Measurements from ENCODE around the gene SCNN1B.

SCNN1B gene

DNA sequence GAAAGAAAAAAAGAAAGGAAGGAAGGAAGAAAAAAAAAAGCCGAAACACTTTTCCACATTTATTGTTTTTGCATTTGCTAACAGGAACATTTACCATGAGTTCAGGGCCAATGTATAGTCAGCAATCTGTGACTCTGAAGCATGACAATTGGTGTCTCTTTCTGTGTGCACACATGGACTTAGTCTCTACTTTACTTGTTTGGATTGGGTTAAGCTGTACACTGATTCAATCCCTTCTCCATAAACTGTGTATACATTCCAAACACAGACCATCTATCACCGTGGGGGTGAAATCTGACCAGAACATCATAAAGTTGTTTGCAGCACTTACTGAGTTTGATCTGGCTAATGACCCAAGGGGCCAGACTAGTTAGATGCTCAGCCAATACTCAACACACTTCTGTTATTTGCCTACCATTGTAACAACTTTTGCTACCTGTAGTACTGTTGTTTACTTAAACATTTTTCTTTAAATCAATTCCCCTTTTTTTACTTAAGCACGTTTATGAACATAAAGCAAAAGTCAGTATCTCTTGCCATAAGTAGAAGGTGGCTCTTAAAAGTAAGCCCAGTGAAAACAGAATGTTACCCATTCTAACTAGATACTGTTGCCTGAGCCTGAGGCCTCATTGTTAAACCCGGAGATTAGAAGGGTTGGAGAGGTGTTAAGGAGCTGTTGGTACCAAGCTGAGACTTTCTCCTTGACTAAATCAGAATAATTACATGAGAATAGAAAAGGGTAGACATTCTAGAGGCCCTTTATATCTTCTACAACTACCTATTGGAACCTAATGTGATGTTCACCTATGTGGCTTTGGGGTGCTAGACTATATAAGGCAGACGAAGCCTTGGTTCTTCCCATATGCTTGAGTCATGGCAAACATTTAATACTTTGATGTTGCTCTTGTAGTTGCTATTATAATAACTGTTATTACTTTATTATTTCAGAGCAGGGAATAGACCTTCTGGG, 41.8 kb downstream of the SCNN1B start:
- H3K4me3 ChIP-seq (ENCODE audit: low read depth, low read length), result no peak overlapping the region
- TF ChIP-seq CTCF (IDR thresholded peaks at IDR 0.05; ENCODE audit: low read depth, low read length), result no peak

GRCh38 chr16:23345237-23345636, 43.1 kb downstream of the SCNN1B start:
- no peak overlapping the region for H3K4me3 ChIP-seq (ENCODE audit: low read depth, low read length)
- TF ChIP-seq CTCF (IDR thresholded peaks at IDR 0.05; ENCODE audit: low read depth, low read length), result no peak

GRCh38 chr16:23348579-23349469, 46.7 kb downstream of the SCNN1B start:
- no peak for TF ChIP-seq CTCF (IDR thresholded peaks at IDR 0.05; ENCODE audit: low read depth, low read length)
- H3K4me3 ChIP-seq (ENCODE audit: low read depth, low read length), result no peak overlapping the region

DNA sequence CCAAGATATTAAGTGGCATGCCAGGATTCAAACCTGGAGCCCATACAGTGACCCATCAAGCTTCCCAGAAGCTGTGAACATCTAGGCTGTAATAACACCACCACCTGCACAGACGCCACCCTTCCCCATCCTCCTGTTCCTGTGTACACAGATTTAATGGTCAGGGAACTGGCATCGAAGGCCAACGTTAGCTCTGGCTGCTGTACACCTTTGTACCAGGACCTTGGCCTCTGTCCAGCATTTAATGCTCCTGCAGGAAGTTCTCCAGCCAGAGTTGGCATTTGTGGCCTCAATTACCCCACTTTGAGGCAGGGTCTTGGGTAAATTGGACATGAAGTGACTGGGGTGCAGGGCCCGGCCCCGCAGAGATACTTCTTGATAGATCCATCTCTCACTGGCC, 49.3 kb downstream of the SCNN1B start:
- no peak for TF ChIP-seq CTCF (IDR thresholded peaks at IDR 0.05; ENCODE audit: low read depth, low read length)
- H3K4me3 ChIP-seq (ENCODE audit: low read depth, low read length), result no peak overlapping the region

DNA sequence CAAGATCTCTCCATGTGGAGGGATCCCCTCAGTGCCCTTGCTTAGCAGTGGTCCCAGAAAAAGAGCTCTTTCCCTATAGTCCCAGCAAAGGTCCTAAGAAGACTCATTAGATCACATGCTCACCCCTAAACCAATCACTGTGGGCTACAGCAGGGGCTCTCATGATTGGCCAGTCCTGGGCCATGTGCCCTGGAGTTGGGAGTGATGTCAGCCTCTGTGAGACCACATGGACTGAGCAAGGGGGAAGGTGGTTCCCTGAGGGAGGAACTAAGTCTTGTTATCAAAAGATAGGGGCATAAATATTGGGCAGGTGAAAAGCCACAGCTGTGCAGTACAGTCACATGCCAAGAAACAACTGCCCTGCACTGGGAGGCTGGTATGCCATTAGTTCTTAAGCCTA, 51.3 kb downstream of the SCNN1B start:
- no peak overlapping the region for H3K4me3 ChIP-seq (ENCODE audit: low read depth, low read length)
- no peak for TF ChIP-seq CTCF (IDR thresholded peaks at IDR 0.05; ENCODE audit: low read depth, low read length)

- no peak overlapping the region for H3K4me3 ChIP-seq (ENCODE audit: low read depth, low read length)
- no peak for TF ChIP-seq CTCF (IDR thresholded peaks at IDR 0.05; ENCODE audit: low read depth, low read length)
These were observed 52.1 kb downstream of the SCNN1B start for GRCh38 chr16:23354246-23354645.
